ENCODE data around the gene SLC12A9. TPM values are rescaled to one million over a fixed set of nuclear protein-coding genes. Genes with fewer than 3 reads are reported as not detected.

SLC12A9 gene
- total RNA-seq, 1 experiment from 2014 or later, result 24.6 TPM

GRCh38 chr7:100884736-100885439 lies 32.4 kb downstream of the SLC12A9 start:
- Histone ChIP-seq H3K36me3 (ENCODE audit: control insufficient read depth in 1 of 2, insufficient read depth in 2 of 2, low read length in 2 of 2) (peaks cover 56 to 85% of the 10 kb centered on the region in 2 experiments), H3K9me2 (ENCODE audit: insufficient read depth) (no peaks in the 10 kb centered on the region), H3K4me3 (replicated peaks in 1 of 2; ENCODE audit: low read depth in 1 of 2, low read length in 2 of 2) (no peak overlapping the region), H3K4me2 (ENCODE audit: low read length) (no peak overlapping the region), H2AFZ (ENCODE audit: low read depth, low read length, poor library complexity, severe bottlenecking) (no peak overlapping the region), H3K9me3 (ENCODE audit: control insufficient read depth in 1 of 2, insufficient read depth in 1 of 2, low read depth in 1 of 2, low read length in 2 of 2) (no peaks in the 10 kb centered on the region), H3K4me1 (ENCODE audit: control insufficient read depth in 1 of 2, insufficient read depth in 2 of 2, low read length in 2 of 2) (peaks cover 0 to 24% of the 10 kb centered on the region in 2 experiments; a peak in 2 of 4 replicates), H3K79me2 (ENCODE audit: insufficient read depth, low read length) (peaks cover 85% of the 10 kb centered on the region), H3K27ac (ENCODE audit: low read depth, low read length) (no peak overlapping the region; the same call in 1 of the 2 replicates), H3K9ac (ENCODE audit: low read length) (no peak overlapping the region), H3K27me3 (ENCODE audit: insufficient read depth, low read length) (no peaks in the 10 kb centered on the region), H4K20me1 (ENCODE audit: insufficient read depth) (no peaks in the 10 kb centered on the region)
- ChIA-PET POLR2A (no interaction called here), CTCF (no interaction called here), RAD21 (ENCODE audit: low non-redundant PET in 1 of 2, low total read pairs in 2 of 2, uncharacterized antibody in 2 of 2, unreplicated experiment in 2 of 2) (no interaction called here)
- DNase-seq (ENCODE audit: low read depth, low spot score) (no peak), ATAC-seq (no peak)
- BruUV-seq (replicated peaks), result TSS peak; percentile 11
- intact Hi-C loops (cut with micrococcal nuclease), result no loop called here
- TF ChIP-seq ATF3 (IDR thresholded peaks at IDR 0.05), result no peak
- no peak for TF ChIP-seq CEBPB (IDR thresholded peaks at IDR 0.05; ENCODE audit: low read depth)
- TF ChIP-seq REST (IDR thresholded peaks at IDR 0.05; ENCODE audit: low read depth), result no peak
- no peak for TF ChIP-seq SP1 (IDR thresholded peaks at IDR 0.05; ENCODE audit: low read depth)
